Measurements from ENCODE around the gene G3BP1.
"Not testable (repeated sequence)": the region's sequence is repeated elsewhere in the genome, so short reads cannot be mapped to it uniquely, and the experiment has no call there.

G3BP1 gene

GRCh38 chr5:151771259-151772028 is at the start of gene G3BP1:
TSS of gene G3BP1 (plus strand) at chr5:151771954. CDS start at chr5:151786621, 14,667 bp downstream.
- H3K36me3 Mint-ChIP-seq (ENCODE audit: insufficient read depth) = peaks cover 13% of the 10 kb centered on the region
- ATAC-seq (replicated peaks; ENCODE audit: extremely low read depth, poor library complexity, severe bottlenecking) = peak; percentile 82
- H3K27me3 Mint-ChIP-seq = no peaks in the 10 kb centered on the region
- no peak within 1 kb of the TSS for H3K4me3 Mint-ChIP-seq
- no peak within 1 kb of the TSS for H3K27ac Mint-ChIP-seq (ENCODE audit: low read depth)
- H3K9me3 Mint-ChIP-seq = no peaks in the 10 kb centered on the region
- peaks cover 36% of the 10 kb centered on the region for H3K4me1 Mint-ChIP-seq
- peak; percentile 95 to 99 for DNase-seq (ENCODE audit: low spot score in 2 of 2)

GRCh38 chr5:151722546-151722945 is 49.2 kb upstream of the G3BP1 start:
- ATAC-seq (replicated peaks; ENCODE audit: extremely low read depth, poor library complexity, severe bottlenecking) (no peak), DNase-seq (ENCODE audit: low spot score in 2 of 2) (no peak)
- H3K27ac Mint-ChIP-seq (ENCODE audit: low read depth) = no peak overlapping the region
- H3K36me3 Mint-ChIP-seq (ENCODE audit: insufficient read depth) = no peaks in the 10 kb centered on the region
- no peak overlapping the region for H3K4me3 Mint-ChIP-seq
- H3K4me1 Mint-ChIP-seq = no peaks in the 10 kb centered on the region
- no peaks in the 10 kb centered on the region for H3K27me3 Mint-ChIP-seq
- H3K9me3 Mint-ChIP-seq = no peaks in the 10 kb centered on the region

- no peaks in the 10 kb centered on the region for H3K36me3 Mint-ChIP-seq (ENCODE audit: insufficient read depth)
- H3K27me3 Mint-ChIP-seq = no peaks in the 10 kb centered on the region
- no peaks in the 10 kb centered on the region for H3K4me1 Mint-ChIP-seq
- no peak overlapping the region for H3K27ac Mint-ChIP-seq (ENCODE audit: low read depth)
- DNase-seq (ENCODE audit: low spot score in 2 of 2) (no peak), ATAC-seq (replicated peaks; ENCODE audit: extremely low read depth, poor library complexity, severe bottlenecking) (no peak)
- H3K4me3 Mint-ChIP-seq = no peak overlapping the region
- peaks cover 3% of the 10 kb centered on the region for H3K9me3 Mint-ChIP-seq
Measured at GRCh38 chr5:151724360-151724759, 47.4 kb upstream of the G3BP1 start.

GRCh38 chr5:151729597-151729996 is 42.2 kb upstream of the G3BP1 start:
- H3K9me3 Mint-ChIP-seq; H3K27ac Mint-ChIP-seq (ENCODE audit: low read depth); H3K27me3 Mint-ChIP-seq; DNase-seq (ENCODE audit: low spot score in 2 of 2); H3K4me1 Mint-ChIP-seq; H3K4me3 Mint-ChIP-seq; ATAC-seq (replicated peaks; ENCODE audit: extremely low read depth, poor library complexity, severe bottlenecking); H3K36me3 Mint-ChIP-seq (ENCODE audit: insufficient read depth): not testable (repeated sequence)

- DNase-seq (ENCODE audit: low spot score in 2 of 2) = no peak
- Mint-ChIP-seq H3K9me3 (peaks cover 5% of the 10 kb centered on the region), H3K27me3 (no peaks in the 10 kb centered on the region), H3K4me1 (no peaks in the 10 kb centered on the region), H3K36me3 (ENCODE audit: insufficient read depth) (peaks cover 6% of the 10 kb centered on the region), H3K4me3 (no peak overlapping the region), H3K27ac (ENCODE audit: low read depth) (no peak overlapping the region)
- ATAC-seq (replicated peaks; ENCODE audit: extremely low read depth, poor library complexity, severe bottlenecking) = no peak
Measured at GRCh38 chr5:151730381-151730780, 41.4 kb upstream of the G3BP1 start.

- no peak for DNase-seq (ENCODE audit: low spot score in 2 of 2)
- Mint-ChIP-seq H3K36me3 (ENCODE audit: insufficient read depth) (peaks cover 11% of the 10 kb centered on the region), H3K4me1 (peaks cover 6% of the 10 kb centered on the region), H3K9me3 (peaks cover 5% of the 10 kb centered on the region), H3K27me3 (no peaks in the 10 kb centered on the region), H3K27ac (ENCODE audit: low read depth) (no peak overlapping the region), H3K4me3 (no peak overlapping the region)
- ATAC-seq (replicated peaks; ENCODE audit: extremely low read depth, poor library complexity, severe bottlenecking) = no peak
Measured at GRCh38 chr5:151733358-151734063, 38.2 kb upstream of the G3BP1 start.

GRCh38 chr5:151734064-151734408 is 37.7 kb upstream of the G3BP1 start:
- DNase-seq (ENCODE audit: low spot score in 2 of 2) (no peak), ATAC-seq (replicated peaks; ENCODE audit: extremely low read depth, poor library complexity, severe bottlenecking) (no peak)
- peaks cover 6% of the 10 kb centered on the region for H3K4me1 Mint-ChIP-seq

GRCh38 chr5:151735646-151736045 is 36.1 kb upstream of the G3BP1 start:
- H3K27ac Mint-ChIP-seq (ENCODE audit: low read depth) = no peak overlapping the region
- H3K36me3 Mint-ChIP-seq (ENCODE audit: insufficient read depth) = peaks cover 13% of the 10 kb centered on the region
- no peaks in the 10 kb centered on the region for H3K9me3 Mint-ChIP-seq
- no peak for DNase-seq (ENCODE audit: low spot score in 2 of 2)
- peaks cover 13% of the 10 kb centered on the region for H3K4me1 Mint-ChIP-seq
- ATAC-seq (replicated peaks; ENCODE audit: extremely low read depth, poor library complexity, severe bottlenecking) = no peak
- no peak overlapping the region for H3K4me3 Mint-ChIP-seq
- H3K27me3 Mint-ChIP-seq = no peaks in the 10 kb centered on the region

More at GRCh38 chr5:151734064-151734408, 37.7 kb upstream of the G3BP1 start:
- Mint-ChIP-seq H3K27ac (ENCODE audit: low read depth) (no peak overlapping the region), H3K9me3 (peaks cover 5% of the 10 kb centered on the region), H3K36me3 (ENCODE audit: insufficient read depth) (peaks cover 12% of the 10 kb centered on the region), H3K27me3 (no peaks in the 10 kb centered on the region), H3K4me3 (no peak overlapping the region)

GRCh38 chr5:151737431-151737830 is 34.3 kb upstream of the G3BP1 start:
- H3K27ac Mint-ChIP-seq (ENCODE audit: low read depth) = no peak overlapping the region
- peaks cover 16% of the 10 kb centered on the region for H3K4me1 Mint-ChIP-seq
- H3K9me3 Mint-ChIP-seq = no peaks in the 10 kb centered on the region
- ATAC-seq (replicated peaks; ENCODE audit: extremely low read depth, poor library complexity, severe bottlenecking) (no peak), DNase-seq (ENCODE audit: low spot score in 2 of 2) (no peak)
- no peak overlapping the region for H3K4me3 Mint-ChIP-seq
- H3K27me3 Mint-ChIP-seq = no peaks in the 10 kb centered on the region
- peaks cover 18% of the 10 kb centered on the region for H3K36me3 Mint-ChIP-seq (ENCODE audit: insufficient read depth)

- H3K27ac Mint-ChIP-seq (ENCODE audit: low read depth) = no peak overlapping the region
- peaks cover 16% of the 10 kb centered on the region for H3K36me3 Mint-ChIP-seq (ENCODE audit: insufficient read depth)
- no peaks in the 10 kb centered on the region for H3K27me3 Mint-ChIP-seq
- peaks cover 16% of the 10 kb centered on the region for H3K4me1 Mint-ChIP-seq
- no peak overlapping the region for H3K4me3 Mint-ChIP-seq
- no peak for ATAC-seq (replicated peaks; ENCODE audit: extremely low read depth, poor library complexity, severe bottlenecking)
- no peaks in the 10 kb centered on the region for H3K9me3 Mint-ChIP-seq
- no peak for DNase-seq (ENCODE audit: low spot score in 2 of 2)
Measured at GRCh38 chr5:151738125-151738848, 33.5 kb upstream of the G3BP1 start.

GRCh38 chr5:151739395-151739794 is 32.4 kb upstream of the G3BP1 start:
- ATAC-seq (replicated peaks; ENCODE audit: extremely low read depth, poor library complexity, severe bottlenecking) = no peak
- Mint-ChIP-seq H3K9me3 (no peaks in the 10 kb centered on the region), H3K4me1 (peaks cover 16% of the 10 kb centered on the region), H3K27ac (ENCODE audit: low read depth) (no peak overlapping the region), H3K4me3 (no peak overlapping the region), H3K27me3 (no peaks in the 10 kb centered on the region), H3K36me3 (ENCODE audit: insufficient read depth) (peaks cover 15% of the 10 kb centered on the region)
- DNase-seq (ENCODE audit: low spot score in 2 of 2) = no peak

GRCh38 chr5:151739939-151740335 is 31.8 kb upstream of the G3BP1 start:
- H3K4me1 Mint-ChIP-seq = peaks cover 20% of the 10 kb centered on the region
- no peak overlapping the region for H3K4me3 Mint-ChIP-seq
- H3K9me3 Mint-ChIP-seq = no peaks in the 10 kb centered on the region
- no peak overlapping the region for H3K27ac Mint-ChIP-seq (ENCODE audit: low read depth)
- no peaks in the 10 kb centered on the region for H3K27me3 Mint-ChIP-seq
- H3K36me3 Mint-ChIP-seq (ENCODE audit: insufficient read depth) = peaks cover 15% of the 10 kb centered on the region
- ATAC-seq (replicated peaks; ENCODE audit: extremely low read depth, poor library complexity, severe bottlenecking) = no peak
- DNase-seq (ENCODE audit: low spot score in 2 of 2) = no peak

Measured in central memory CD8-positive, alpha-beta T cell (primary cell).